HEK293 (cell line): ENCODE measurements around the gene SESN2.

ENCODE experiments used
- BCL11A ChIP-seq: fragments of 450-650 bp; formaldehyde crosslinking; IDR thresholded peaks from 2 replicates; pipeline ENCODE4 v1.5.1; 2016; ENCODE audit warnings: low read depth, missing biosample characterization, missing genetic modification characterization
- BCL11B ChIP-seq: fragments of 450-650 bp; formaldehyde crosslinking; IDR thresholded peaks from 2 replicates; pipeline ENCODE4 v1.5.1; 2016; ENCODE audit warnings: low read depth, missing biosample characterization, missing genetic modification characterization
- EGR2 ChIP-seq: fragments of 450-650 bp; formaldehyde crosslinking; IDR thresholded peaks from 2 replicates; pipeline ENCODE4 v1.5.1; 2016; ENCODE audit warnings: low read depth, missing biosample characterization, missing genetic modification characterization
- GLIS2 ChIP-seq: fragments of 450-650 bp; formaldehyde crosslinking; IDR thresholded peaks from 2 replicates; pipeline ENCODE4 v1.5.1; 2016; ENCODE audit warnings: missing biosample characterization, missing genetic modification characterization
- IKZF3 ChIP-seq: fragments of 450-650 bp; IDR thresholded peaks from 2 replicates; pipeline ENCODE4 v1.5.0; 2018; ENCODE audit warnings: missing biosample characterization, mild to moderate bottlenecking, missing genetic modification characterization, moderate library complexity
- MEIS1 ChIP-seq: sonication (generic); formaldehyde crosslinking; IDR thresholded peaks from 2 replicates; pipeline ENCODE4 v1.8.1; 2022; ENCODE audit warnings: missing genetic modification reagents, mild to moderate bottlenecking, borderline replicate concordance
- OSR2 ChIP-seq: fragments of 450-650 bp; formaldehyde crosslinking; IDR thresholded peaks from 2 replicates; pipeline ENCODE4 v1.5.1; 2016; ENCODE audit warnings: missing biosample characterization, missing genetic modification characterization
- RBAK ChIP-seq: fragments of 450-650 bp; formaldehyde crosslinking; IDR thresholded peaks from 2 replicates; pipeline ENCODE4 v1.5.1; 2016; ENCODE audit warnings: missing biosample characterization, missing genetic modification characterization
- SP3 ChIP-seq: fragments of 450-650 bp; formaldehyde crosslinking; IDR thresholded peaks from 2 replicates; pipeline ENCODE4 v1.5.1; 2016; ENCODE audit warnings: missing biosample characterization, missing genetic modification characterization
- ZBTB48 ChIP-seq: fragments of 450-650 bp; formaldehyde crosslinking; IDR thresholded peaks from 2 replicates; pipeline ENCODE4 v1.5.1; 2016; ENCODE audit warnings: missing biosample characterization, missing genetic modification characterization
- ZNF112 ChIP-seq: fragments of 450-650 bp; formaldehyde crosslinking; IDR thresholded peaks from 2 replicates; pipeline ENCODE4 v1.5.0; 2017; ENCODE audit warnings: missing biosample characterization, missing genetic modification characterization
- ZNF155 ChIP-seq: fragments of 450-650 bp; formaldehyde crosslinking; IDR thresholded peaks from 2 replicates; pipeline ENCODE4 v1.5.1; 2016; ENCODE audit warnings: missing biosample characterization, missing genetic modification characterization
- ZNF302 ChIP-seq: fragments of 450-650 bp; formaldehyde crosslinking; IDR thresholded peaks from 2 replicates; pipeline ENCODE4 v1.5.1; 2016; ENCODE audit warnings: missing biosample characterization, missing genetic modification characterization, low read depth
- ZNF341 ChIP-seq: fragments of 450-650 bp; formaldehyde crosslinking; IDR thresholded peaks from 2 replicates; pipeline ENCODE4; 2016; ENCODE audit warnings: low read depth, missing biosample characterization, missing genetic modification characterization
- ZNF530 ChIP-seq: fragments of 450-650 bp; formaldehyde crosslinking; IDR thresholded peaks from 2 replicates; pipeline ENCODE4 v1.5.1; 2016; ENCODE audit warnings: low read depth, missing biosample characterization, missing genetic modification characterization
- ZNF558 ChIP-seq: fragments of 450-650 bp; formaldehyde crosslinking; IDR thresholded peaks from 2 replicates; pipeline ENCODE4 v1.5.1; 2016; ENCODE audit warnings: missing biosample characterization, missing genetic modification characterization
- ZNF571 ChIP-seq: fragments of 450-650 bp; formaldehyde crosslinking; IDR thresholded peaks from 2 replicates; pipeline ENCODE4 v1.5.0; 2017; ENCODE audit warnings: missing biosample characterization, missing genetic modification characterization
- ZNF585B ChIP-seq: fragments of 450-650 bp; formaldehyde crosslinking; IDR thresholded peaks from 2 replicates; pipeline ENCODE4 v1.5.1; 2016; ENCODE audit warnings: missing biosample characterization, missing genetic modification characterization
- ZNF610 ChIP-seq: fragments of 450-650 bp; formaldehyde crosslinking; IDR thresholded peaks from 2 replicates; pipeline ENCODE4 v1.5.1; 2016; ENCODE audit warnings: missing biosample characterization, missing genetic modification characterization, borderline replicate concordance
- ZNF664 ChIP-seq: fragments of 450-650 bp; formaldehyde crosslinking; IDR thresholded peaks from 2 replicates; pipeline ENCODE4 v1.5.1; 2016; ENCODE audit warnings: missing biosample characterization, missing genetic modification characterization
- ZNF76 ChIP-seq: fragments of 450-650 bp; formaldehyde crosslinking; IDR thresholded peaks from 2 replicates; pipeline ENCODE4; 2016; ENCODE audit warnings: low read depth, missing biosample characterization, missing genetic modification characterization, borderline replicate concordance
- ZNF837 ChIP-seq: fragments of 450-650 bp; formaldehyde crosslinking; IDR thresholded peaks from 2 replicates; pipeline ENCODE4 v1.5.1; 2016; ENCODE audit warnings: missing biosample characterization, missing genetic modification characterization
- TF ChIP-seq, protein P1 (sequence below): IDR thresholded peaks from 2 replicates; pipeline ENCODE4 v1.6.1; 2011; ENCODE audit warnings: mild to moderate bottlenecking, low read depth, low read length, borderline replicate concordance
- TF ChIP-seq, protein P2 (sequence below): fragments of 450-650 bp; formaldehyde crosslinking; IDR thresholded peaks from 2 replicates; pipeline ENCODE4 v1.5.1; 2016; ENCODE audit warnings: missing biosample characterization, missing genetic modification characterization
- TF ChIP-seq, protein P3 (sequence below): fragments of 450-650 bp; formaldehyde crosslinking; IDR thresholded peaks from 2 replicates; pipeline ENCODE4 v1.5.1; 2016; ENCODE audit warnings: missing biosample characterization, missing genetic modification characterization
- TF ChIP-seq, protein P4 (sequence below): fragments of 450-650 bp; formaldehyde crosslinking; IDR thresholded peaks from 2 replicates; pipeline ENCODE4 v1.5.1; 2016; ENCODE audit warnings: missing biosample characterization, missing genetic modification characterization
- TF ChIP-seq, protein P5 (sequence below): fragments of 450-650 bp; formaldehyde crosslinking; IDR thresholded peaks from 2 replicates; pipeline ENCODE4; 2016; ENCODE audit warnings: missing biosample characterization, missing genetic modification characterization
- TF ChIP-seq, protein P6 (sequence below): fragments of 450-650 bp; formaldehyde crosslinking; IDR thresholded peaks from 2 replicates; pipeline ENCODE4 v1.5.1; 2016; ENCODE audit warnings: missing biosample characterization, missing genetic modification characterization

The SESN2 gene

DNA sequence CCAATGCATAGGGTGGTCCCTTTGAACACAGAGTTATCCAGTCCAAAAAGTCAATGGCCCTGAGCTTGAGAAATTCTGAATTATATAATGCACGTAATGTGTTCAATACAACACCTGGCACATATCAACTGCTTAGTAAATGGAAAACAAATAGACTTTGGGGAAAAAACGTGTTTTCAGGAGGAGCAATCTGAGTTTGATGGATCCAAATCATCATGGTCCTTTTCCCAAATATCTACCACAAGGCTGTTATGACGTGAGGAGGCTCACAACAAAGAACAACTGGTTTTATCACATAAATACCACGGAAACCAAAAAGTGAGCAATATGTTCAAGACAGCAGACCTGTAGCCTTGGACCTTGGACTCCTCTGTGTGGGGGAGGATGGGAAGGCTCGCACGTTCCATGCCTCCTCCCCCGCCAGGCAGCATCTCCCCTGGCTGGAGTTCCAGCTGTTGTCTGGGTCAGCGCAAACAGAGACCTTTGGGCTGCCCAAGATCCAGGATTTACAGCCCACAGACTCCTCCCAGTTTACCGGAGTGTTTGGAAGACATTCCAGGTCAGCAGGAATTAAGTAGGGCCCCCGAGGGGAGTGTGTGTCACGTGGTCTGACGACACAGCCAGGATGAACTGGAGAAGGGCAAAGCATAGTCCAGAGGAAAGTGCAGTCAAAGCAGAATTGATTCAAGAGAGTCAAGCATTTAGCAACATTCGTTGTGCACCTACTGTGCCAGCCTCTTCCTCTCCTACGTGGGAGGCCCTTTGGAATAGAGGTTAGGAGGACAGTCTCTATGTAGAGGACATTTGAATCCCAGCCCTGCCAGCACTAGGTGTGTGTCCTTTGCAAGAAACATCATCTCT, 37.3 kb downstream of the SESN2 start (continued):
- TF ChIP-seq, protein P1, sequence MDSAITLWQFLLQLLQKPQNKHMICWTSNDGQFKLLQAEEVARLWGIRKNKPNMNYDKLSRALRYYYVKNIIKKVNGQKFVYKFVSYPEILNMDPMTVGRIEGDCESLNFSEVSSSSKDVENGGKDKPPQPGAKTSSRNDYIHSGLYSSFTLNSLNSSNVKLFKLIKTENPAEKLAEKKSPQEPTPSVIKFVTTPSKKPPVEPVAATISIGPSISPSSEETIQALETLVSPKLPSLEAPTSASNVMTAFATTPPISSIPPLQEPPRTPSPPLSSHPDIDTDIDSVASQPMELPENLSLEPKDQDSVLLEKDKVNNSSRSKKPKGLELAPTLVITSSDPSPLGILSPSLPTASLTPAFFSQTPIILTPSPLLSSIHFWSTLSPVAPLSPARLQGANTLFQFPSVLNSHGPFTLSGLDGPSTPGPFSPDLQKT, result no peak
- TF ChIP-seq IKZF3 (no peak; the same call in none of the 2 replicates), ZNF610 (no peak), EGR2 (tag by site-specific recombination) (0 out of 2 replicates have a peak, but pooled peaks have one; percentile 5), ZNF112 (tag by site-specific recombination) (no peak), ZNF585B (tag by site-specific recombination) (no peak), ZNF558 (tag by site-specific recombination) (no peak), ZNF664 (tag by site-specific recombination) (no peak; the same call in 1 of the 2 replicates), OSR2 (no peak), GLIS2 (tag by site-specific recombination) (0 out of 2 replicates have a peak, but pooled peaks have one; percentile 33), ZNF76 (tag by site-specific recombination) (no peak), ZNF155 (tag by site-specific recombination) (no peak), ZNF530 (tag by site-specific recombination) (no peak), ZNF341 (0 out of 2 replicates have a peak, but pooled peaks have one; percentile 30), BCL11B (tag by site-specific recombination) (no peak), ZNF837 (tag by site-specific recombination) (no peak), RBAK (tag by site-specific recombination) (no peak), BCL11A (tag by site-specific recombination) (0 out of 2 replicates have a peak, but pooled peaks have one; percentile 45), ZBTB48 (tag by site-specific recombination) (no peak), ZNF571 (tag by site-specific recombination) (no peak), MEIS1 (CRISPR knock-in tag) (no peak), ZNF302 (no peak), SP3 (tag by site-specific recombination) (peak; percentile 23; the same call in 1 of the 2 replicates)
- TF ChIP-seq, protein P2, sequence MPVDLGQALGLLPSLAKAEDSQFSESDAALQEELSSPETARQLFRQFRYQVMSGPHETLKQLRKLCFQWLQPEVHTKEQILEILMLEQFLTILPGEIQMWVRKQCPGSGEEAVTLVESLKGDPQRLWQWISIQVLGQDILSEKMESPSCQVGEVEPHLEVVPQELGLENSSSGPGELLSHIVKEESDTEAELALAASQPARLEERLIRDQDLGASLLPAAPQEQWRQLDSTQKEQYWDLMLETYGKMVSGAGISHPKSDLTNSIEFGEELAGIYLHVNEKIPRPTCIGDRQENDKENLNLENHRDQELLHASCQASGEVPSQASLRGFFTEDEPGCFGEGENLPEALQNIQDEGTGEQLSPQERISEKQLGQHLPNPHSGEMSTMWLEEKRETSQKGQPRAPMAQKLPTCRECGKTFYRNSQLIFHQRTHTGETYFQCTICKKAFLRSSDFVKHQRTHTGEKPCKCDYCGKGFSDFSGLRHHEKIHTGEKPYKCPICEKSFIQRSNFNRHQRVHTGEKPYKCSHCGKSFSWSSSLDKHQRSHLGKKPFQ (tag by site-specific recombination), result peak; percentile 42
- TF ChIP-seq, protein P3, sequence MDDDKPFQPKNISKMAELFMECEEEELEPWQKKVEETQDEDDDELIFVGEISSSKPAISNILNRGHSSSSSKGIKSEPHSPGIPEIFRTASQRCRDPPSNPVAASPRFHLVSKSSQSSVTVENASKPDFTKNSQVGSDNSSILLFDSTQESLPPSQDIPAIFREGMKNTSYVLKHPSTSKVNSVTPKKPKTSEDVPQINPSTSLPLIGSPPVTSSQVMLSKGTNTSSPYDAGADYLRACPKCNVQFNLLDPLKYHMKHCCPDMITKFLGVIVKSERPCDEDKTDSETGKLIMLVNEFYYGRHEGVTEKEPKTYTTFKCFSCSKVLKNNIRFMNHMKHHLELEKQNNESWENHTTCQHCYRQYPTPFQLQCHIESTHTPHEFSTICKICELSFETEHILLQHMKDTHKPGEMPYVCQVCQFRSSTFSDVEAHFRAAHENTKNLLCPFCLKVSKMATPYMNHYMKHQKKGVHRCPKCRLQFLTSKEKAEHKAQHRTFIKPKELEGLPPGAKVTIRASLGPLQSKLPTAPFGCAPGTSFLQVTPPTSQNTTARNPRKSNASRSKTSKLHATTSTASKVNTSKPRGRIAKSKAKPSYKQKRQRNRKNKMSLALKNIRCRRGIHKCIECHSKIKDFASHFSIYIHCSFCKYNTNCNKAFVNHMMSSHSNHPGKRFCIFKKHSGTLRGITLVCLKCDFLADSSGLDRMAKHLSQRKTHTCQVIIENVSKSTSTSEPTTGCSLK, result no peak
- TF ChIP-seq, protein P4, sequence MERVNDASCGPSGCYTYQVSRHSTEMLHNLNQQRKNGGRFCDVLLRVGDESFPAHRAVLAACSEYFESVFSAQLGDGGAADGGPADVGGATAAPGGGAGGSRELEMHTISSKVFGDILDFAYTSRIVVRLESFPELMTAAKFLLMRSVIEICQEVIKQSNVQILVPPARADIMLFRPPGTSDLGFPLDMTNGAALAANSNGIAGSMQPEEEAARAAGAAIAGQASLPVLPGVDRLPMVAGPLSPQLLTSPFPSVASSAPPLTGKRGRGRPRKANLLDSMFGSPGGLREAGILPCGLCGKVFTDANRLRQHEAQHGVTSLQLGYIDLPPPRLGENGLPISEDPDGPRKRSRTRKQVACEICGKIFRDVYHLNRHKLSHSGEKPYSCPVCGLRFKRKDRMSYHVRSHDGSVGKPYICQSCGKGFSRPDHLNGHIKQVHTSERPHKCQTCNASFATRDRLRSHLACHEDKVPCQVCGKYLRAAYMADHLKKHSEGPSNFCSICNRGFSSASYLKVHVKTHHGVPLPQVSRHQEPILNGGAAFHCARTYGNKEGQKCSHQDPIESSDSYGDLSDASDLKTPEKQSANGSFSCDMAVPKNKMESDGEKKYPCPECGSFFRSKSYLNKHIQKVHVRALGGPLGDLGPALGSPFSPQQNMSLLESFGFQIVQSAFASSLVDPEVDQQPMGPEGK, result peak; percentile 92
- TF ChIP-seq, protein P5, sequence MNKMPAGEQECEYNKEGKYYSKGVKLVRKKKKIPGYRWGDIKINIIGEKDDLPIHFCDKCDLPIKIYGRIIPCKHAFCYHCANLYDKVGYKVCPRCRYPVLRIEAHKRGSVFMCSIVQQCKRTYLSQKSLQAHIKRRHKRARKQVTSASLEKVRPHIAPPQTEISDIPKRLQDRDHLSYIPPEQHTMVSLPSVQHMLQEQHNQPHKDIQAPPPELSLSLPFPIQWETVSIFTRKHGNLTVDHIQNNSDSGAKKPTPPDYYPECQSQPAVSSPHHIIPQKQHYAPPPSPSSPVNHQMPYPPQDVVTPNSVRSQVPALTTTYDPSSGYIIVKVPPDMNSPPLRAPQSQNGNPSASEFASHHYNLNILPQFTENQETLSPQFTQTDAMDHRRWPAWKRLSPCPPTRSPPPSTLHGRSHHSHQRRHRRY, result no peak
- TF ChIP-seq, protein P6, sequence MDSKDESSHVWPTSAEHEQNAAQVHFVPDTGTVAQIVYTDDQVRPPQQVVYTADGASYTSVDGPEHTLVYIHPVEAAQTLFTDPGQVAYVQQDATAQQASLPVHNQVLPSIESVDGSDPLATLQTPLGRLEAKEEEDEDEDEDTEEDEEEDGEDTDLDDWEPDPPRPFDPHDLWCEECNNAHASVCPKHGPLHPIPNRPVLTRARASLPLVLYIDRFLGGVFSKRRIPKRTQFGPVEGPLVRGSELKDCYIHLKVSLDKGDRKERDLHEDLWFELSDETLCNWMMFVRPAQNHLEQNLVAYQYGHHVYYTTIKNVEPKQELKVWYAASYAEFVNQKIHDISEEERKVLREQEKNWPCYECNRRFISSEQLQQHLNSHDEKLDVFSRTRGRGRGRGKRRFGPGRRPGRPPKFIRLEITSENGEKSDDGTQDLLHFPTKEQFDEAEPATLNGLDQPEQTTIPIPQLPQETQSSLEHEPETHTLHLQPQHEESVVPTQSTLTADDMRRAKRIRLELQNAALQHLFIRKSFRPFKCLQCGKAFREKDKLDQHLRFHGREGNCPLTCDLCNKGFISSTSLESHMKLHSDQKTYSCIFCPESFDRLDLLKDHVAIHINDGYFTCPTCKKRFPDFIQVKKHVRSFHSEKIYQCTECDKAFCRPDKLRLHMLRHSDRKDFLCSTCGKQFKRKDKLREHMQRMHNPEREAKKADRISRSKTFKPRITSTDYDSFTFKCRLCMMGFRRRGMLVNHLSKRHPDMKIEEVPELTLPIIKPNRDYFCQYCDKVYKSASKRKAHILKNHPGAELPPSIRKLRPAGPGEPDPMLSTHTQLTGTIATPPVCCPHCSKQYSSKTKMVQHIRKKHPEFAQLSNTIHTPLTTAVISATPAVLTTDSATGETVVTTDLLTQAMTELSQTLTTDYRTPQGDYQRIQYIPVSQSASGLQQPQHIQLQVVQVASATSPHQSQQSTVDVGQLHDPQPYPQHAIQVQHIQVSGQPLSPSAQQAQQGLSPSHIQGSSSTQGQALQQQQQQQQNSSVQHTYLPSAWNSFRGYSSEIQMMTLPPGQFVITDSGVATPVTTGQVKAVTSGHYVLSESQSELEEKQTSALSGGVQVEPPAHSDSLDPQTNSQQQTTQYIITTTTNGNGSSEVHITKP (tag by site-specific recombination), result peak; percentile 74
